ENCODE measurements around the gene OR10V1.
"Not testable (repeated sequence)": the region's sequence is repeated elsewhere in the genome, so short reads cannot be mapped to it uniquely, and the experiment has no call there.

Gene OR10V1

DNA sequence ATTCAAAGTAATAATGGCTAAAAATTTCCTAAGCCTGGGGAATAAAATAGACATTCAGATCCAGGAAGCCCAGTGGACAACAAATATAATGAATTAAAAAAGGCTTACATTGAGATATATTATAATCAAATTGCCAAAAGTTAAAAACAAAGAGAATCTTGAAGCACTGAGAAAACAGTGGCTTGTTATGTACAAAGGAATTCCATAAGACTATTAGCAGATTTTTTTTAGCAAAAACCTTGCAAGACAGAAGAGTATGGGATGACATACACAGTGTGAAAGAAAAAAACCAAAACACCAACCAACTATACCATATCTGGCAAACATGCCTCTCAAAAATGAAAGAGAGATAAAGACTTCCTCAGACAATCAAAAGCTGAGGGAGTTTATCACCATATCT lies 20.7 kb downstream of the OR10V1 start:
- Histone ChIP-seq H3K27ac (no peak overlapping the region), H3K4me3 (no peak overlapping the region)
- TF ChIP-seq, protein P1, sequence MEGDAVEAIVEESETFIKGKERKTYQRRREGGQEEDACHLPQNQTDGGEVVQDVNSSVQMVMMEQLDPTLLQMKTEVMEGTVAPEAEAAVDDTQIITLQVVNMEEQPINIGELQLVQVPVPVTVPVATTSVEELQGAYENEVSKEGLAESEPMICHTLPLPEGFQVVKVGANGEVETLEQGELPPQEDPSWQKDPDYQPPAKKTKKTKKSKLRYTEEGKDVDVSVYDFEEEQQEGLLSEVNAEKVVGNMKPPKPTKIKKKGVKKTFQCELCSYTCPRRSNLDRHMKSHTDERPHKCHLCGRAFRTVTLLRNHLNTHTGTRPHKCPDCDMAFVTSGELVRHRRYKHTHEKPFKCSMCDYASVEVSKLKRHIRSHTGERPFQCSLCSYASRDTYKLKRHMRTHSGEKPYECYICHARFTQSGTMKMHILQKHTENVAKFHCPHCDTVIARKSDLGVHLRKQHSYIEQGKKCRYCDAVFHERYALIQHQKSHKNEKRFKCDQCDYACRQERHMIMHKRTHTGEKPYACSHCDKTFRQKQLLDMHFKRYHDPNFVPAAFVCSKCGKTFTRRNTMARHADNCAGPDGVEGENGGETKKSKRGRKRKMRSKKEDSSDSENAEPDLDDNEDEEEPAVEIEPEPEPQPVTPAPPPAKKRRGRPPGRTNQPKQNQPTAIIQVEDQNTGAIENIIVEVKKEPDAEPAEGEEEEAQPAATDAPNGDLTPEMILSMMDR (IDR thresholded peaks at IDR 0.05) = no peak
- DNase-seq (ENCODE audit: low spot score) = no peak

DNA sequence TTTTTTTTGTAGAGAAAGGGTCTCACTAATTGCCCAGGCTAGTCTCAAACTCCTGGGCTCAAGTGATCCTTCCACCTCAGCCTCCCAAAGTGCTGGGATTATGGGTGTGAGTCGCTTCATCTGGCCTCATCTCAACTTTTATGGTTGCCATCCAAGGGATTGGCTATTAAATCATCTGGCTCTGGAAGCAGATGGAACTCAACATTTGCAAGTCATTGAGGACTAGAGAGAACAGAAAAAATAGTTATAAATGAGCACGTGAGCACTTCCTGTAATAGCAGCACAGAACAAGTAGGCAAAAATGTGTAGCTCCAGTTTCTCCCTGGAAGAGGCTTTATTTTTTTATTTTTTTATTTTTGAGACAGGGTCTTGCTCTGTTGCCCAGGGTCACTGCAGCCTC lies 22.5 kb downstream of the OR10V1 start:
- DNase-seq (ENCODE audit: low spot score) = no peak
- no peak overlapping the region for H3K27ac ChIP-seq
- no peak overlapping the region for H3K4me3 ChIP-seq
- TF ChIP-seq, protein P1 (IDR thresholded peaks at IDR 0.05) = no peak

DNA sequence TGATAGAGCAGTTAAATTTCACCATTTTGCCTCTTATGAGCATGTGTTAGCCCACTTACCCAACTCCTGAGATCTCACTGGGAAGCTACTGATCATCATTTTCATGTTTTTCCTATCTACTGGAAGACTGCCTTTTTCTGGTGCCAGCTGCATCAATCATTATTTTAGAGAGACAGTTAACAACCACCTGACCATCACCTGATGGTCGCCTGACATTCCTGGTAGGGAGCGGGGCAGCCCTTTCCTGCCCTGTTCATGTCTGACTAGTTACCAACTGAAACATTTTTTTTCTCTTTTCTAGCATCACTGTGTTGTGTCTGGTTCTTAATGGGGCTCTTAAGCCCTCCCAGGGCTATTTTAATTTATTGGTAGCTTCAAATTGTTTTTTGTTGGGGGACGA lies 24.6 kb downstream of the OR10V1 start:
- H3K4me3 ChIP-seq = no peak overlapping the region
- H3K27ac ChIP-seq = no peak overlapping the region
- DNase-seq (ENCODE audit: low spot score) = no peak
- TF ChIP-seq, protein P1 (IDR thresholded peaks at IDR 0.05) = no peak

DNA sequence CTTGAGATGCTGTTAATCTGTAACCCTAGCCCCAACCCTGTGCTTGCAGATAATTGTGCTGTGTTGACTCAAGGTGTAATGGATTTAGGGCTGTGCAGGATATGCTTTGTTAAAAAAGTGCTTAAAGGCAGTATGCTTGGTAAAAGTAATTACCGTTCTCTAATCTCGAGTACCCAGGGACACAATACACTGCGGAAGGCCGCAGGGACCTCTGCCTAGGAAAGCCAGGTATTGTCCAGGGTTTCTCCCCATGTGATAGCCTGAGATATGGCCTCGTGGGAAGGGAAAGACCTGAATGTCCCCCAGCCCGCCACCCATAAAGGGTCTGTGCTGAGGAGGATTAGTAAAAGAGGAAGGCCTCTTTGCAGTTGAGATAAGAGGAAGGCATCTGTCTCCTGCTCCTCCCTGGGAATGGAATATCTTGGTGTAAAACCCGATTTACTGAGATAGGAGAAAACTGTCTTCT lies 32.4 kb downstream of the OR10V1 start:
- H3K27ac ChIP-seq; H3K4me3 ChIP-seq; DNase-seq (ENCODE audit: low spot score): not testable (repeated sequence)

DNA sequence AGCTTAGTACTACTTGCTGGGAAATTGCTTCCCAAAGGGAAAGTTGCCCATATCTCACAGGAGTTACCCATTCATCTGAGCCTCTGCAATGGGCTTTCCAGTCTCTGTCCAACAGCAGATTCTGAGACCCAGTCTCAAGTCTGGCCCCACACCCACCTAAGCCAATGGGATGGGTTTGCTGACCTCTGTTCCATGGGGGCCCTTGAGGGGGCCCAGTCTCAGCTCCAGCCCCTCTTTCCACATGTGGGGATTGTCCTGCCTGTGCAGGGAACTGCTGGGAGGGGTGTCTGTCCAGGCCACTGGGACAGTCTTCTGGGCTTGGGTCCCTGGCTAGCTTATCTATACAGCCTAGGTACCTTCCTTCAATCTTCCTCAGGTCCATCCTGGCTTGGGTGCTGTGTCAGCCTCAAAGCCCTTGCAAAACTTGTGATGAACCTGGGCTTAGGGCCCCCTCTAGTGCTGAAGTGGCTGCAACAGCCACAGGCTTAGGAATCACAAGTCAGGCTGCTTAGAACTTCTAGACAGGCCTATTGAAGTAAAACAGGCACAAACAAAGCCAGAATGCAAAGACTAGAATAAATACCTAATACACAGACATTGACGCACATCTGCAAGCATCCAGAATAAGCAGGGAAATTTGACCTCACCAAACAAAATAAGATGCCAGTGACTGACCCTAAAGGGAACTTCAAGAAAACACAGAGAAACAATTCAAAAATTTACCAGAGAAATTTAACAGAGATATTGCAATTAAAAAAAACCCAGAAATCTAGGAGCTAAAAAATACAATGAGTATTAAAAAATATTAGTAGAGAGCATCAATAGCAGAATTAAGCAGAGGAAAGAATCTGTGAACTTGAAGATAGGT lies 33.1 kb downstream of the OR10V1 start:
- DNase-seq (ENCODE audit: low spot score) = no peak
- Histone ChIP-seq H3K4me3 (no peak overlapping the region), H3K27ac (no peak overlapping the region)
- TF ChIP-seq, protein P1 (IDR thresholded peaks at IDR 0.05) = peak; percentile 21

DNA sequence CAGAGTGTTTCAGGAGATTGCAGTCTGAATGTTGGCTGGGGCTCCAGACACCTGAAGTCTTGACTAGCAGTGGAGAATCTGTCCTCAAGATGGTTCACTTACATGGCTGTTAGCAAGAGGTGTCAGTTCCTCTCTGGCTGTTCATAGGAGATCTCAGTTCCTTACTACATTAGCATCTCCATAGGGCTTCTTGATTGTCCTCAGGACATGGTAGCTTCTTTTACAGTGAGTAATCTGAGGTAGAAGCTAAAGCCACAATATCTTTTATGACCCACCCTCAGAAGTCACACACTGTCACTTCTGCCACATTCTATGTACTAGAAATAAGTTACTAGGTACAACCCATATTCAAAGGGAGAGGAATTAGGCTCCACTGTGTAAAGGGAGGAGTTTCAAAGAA lies 34.3 kb downstream of the OR10V1 start:
- TF ChIP-seq, protein P1 (IDR thresholded peaks at IDR 0.05) = no peak
- H3K4me3 ChIP-seq = no peak overlapping the region

DNA sequence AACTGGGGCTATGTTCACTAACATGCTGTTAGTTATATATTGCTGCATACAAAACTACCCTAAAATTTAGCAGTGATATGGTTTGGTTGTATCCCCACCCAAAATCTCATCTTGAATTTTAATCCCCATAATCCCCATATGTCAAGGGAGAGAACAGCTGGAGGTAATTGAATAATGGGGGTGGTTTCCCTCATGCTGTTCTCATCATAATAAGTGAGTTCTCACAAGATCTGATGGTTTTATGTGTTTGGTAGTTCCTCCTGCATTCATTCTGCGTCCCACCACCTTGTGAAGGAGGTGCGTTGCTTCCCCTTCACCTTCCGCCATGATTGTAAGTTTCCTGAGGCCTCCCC lies 34.9 kb downstream of the OR10V1 start:
- TF ChIP-seq, protein P1 (IDR thresholded peaks at IDR 0.05) = no peak
- H3K27ac ChIP-seq = no peak overlapping the region
- no peak for DNase-seq (ENCODE audit: low spot score)

More for the DNA sequence above, 34.3 kb downstream of the OR10V1 start:
- no peak overlapping the region for H3K27ac ChIP-seq
- no peak for DNase-seq (ENCODE audit: low spot score)

More for the DNA sequence above, 34.9 kb downstream of the OR10V1 start:
- no peak overlapping the region for H3K4me3 ChIP-seq
